GM12878 (cell line): Measurements from ENCODE around the gene ECT2L. TPM values are rescaled to one million over a fixed set of nuclear protein-coding genes. Genes with fewer than 3 reads are reported as not detected.

Experiments used
- CHD4 ChIP-seq: fragments of 200-600 bp; sonication (generic); IDR thresholded peaks from 2 replicates; pipeline ENCODE4 v1.6.1; 2016; ENCODE audit warnings: mild to moderate bottlenecking
- EZH2 ChIP-seq: IDR thresholded peaks from 2 replicates; pipeline ENCODE4 v1.6.1; 2012; ENCODE audit warnings: low read depth, mild to moderate bottlenecking, control low read depth, inconsistent platforms, low read length, borderline replicate concordance; ENCODE audit not compliant: control insufficient read depth
- LARP7 ChIP-seq: fragments of 450-650 bp; IDR thresholded peaks from 2 replicates; pipeline ENCODE4 v1.6.1; 2017; ENCODE audit warnings: mild to moderate bottlenecking
- MTA2 ChIP-seq: fragments of 450-650 bp; IDR thresholded peaks from 2 replicates; pipeline ENCODE4 v1.6.1; 2016; ENCODE audit warnings: low read depth, mild to moderate bottlenecking, moderate library complexity
- PRDM15 ChIP-seq: fragments of 450-650 bp; formaldehyde crosslinking; IDR thresholded peaks from 2 replicates; pipeline ENCODE4 v1.4.0; 2020; ENCODE audit warnings: mild to moderate bottlenecking, moderate library complexity
- RUNX3 ChIP-seq: IDR thresholded peaks from 2 replicates; pipeline ENCODE4 v1.6.1; 2012; ENCODE audit warnings: low read length, inconsistent platforms
- SMAD1 ChIP-seq: fragments of 450-650 bp; IDR thresholded peaks from 2 replicates; pipeline ENCODE4 v1.6.1; 2018; ENCODE audit warnings: mild to moderate bottlenecking, low read depth; ENCODE audit not compliant: partially characterized antibody
- SREBF2 ChIP-seq: IDR thresholded peaks from 2 replicates; pipeline ENCODE4 v1.6.1; 2012; ENCODE audit warnings: mild to moderate bottlenecking, low read length
- polyA plus RNA-seq, 11 experiments: library from polyadenylated mRNA; depleted of rRNA in 4 of 11; unstranded in 6 of 11; stranded (reverse) in 5 of 11; fragments of >200 nt; fragmentation: Nextera tagmentation in 4 of 11; fragmentation: Illumina TruSeq in 1 of 11; extraction: Ambion mirVana in 4 of 11; extraction: Trizol in 1 of 11; gene quantifications; 1 replicate in 1 of 11; 2 replicates in 10 of 11; pipeline versions ENCODE4 v1.2.1 to v1.2.3, GENCODE V29; 2011 to 2016; ENCODE audit warnings: inconsistent platforms in 2 of 11, missing spikeins in 2 of 11, low read depth in 1 of 11
- total RNA-seq, 4 experiments: library from RNA; depleted of rRNA in 3 of 4; stranded (reverse); fragments of >200 nt in 3 of 4; fragmentation: Illumina TruSeq in 1 of 4; extraction: Trizol in 1 of 4; gene quantifications; 2 replicates each; pipeline versions ENCODE4 v1.2.1 to v1.2.3, GENCODE V29; 2013 to 2021
- TF ChIP-seq, protein P1 (sequence below): IDR thresholded peaks from 2 replicates; pipeline ENCODE4 v1.6.1; 2012; ENCODE audit warnings: low read length, inconsistent platforms
- TF ChIP-seq, protein P2 (sequence below): fragments of 450-650 bp; IDR thresholded peaks from 2 replicates; pipeline ENCODE4 v1.6.1; 2017; ENCODE audit warnings: borderline replicate concordance

The ECT2L gene
- total and polyA plus RNA-seq, 10 of the 15 experiments (the other 5 are each of a cell fraction or from before 2014, with no cell fraction given): 0.05 to 0.09 TPM; not detected in 8

GRCh38 chr6:138773177-138774091 lies 22.5 kb upstream of the ECT2L start, which contains the start of gene CCDC28A (continued):
- TF ChIP-seq EZH2 (no peak), MTA2 (0 out of 2 replicates have a peak, but pooled peaks have one; percentile 35), LARP7 (peak; percentile 46; the same call in 1 of the 2 replicates), CHD4 (no peak), PRDM15 (CRISPR knock-in tag) (no peak), SMAD1 (no peak), RUNX3 (peak; percentile 38; the same call in 1 of the 2 replicates), SREBF2 (no peak)
- TF ChIP-seq, protein P1, sequence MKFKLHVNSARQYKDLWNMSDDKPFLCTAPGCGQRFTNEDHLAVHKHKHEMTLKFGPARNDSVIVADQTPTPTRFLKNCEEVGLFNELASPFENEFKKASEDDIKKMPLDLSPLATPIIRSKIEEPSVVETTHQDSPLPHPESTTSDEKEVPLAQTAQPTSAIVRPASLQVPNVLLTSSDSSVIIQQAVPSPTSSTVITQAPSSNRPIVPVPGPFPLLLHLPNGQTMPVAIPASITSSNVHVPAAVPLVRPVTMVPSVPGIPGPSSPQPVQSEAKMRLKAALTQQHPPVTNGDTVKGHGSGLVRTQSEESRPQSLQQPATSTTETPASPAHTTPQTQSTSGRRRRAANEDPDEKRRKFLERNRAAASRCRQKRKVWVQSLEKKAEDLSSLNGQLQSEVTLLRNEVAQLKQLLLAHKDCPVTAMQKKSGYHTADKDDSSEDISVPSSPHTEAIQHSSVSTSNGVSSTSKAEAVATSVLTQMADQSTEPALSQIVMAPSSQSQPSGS: no peak
- TF ChIP-seq, protein P2, sequence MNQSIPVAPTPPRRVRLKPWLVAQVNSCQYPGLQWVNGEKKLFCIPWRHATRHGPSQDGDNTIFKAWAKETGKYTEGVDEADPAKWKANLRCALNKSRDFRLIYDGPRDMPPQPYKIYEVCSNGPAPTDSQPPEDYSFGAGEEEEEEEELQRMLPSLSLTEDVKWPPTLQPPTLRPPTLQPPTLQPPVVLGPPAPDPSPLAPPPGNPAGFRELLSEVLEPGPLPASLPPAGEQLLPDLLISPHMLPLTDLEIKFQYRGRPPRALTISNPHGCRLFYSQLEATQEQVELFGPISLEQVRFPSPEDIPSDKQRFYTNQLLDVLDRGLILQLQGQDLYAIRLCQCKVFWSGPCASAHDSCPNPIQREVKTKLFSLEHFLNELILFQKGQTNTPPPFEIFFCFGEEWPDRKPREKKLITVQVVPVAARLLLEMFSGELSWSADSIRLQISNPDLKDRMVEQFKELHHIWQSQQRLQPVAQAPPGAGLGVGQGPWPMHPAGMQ: peak; percentile 65
